A549 (cell line): ENCODE results near the gene BMERB1. TPM values are rescaled to one million over a fixed set of nuclear protein-coding genes. Genes with fewer than 3 reads are reported as not detected.

Experiments
- CBX8 ChIP-seq: fragments of 200-600 bp; sonication (generic); IDR thresholded peaks from 2 replicates; pipeline ENCODE4 v1.6.1; 2016
- EHF ChIP-seq: fragments of 250-450 bp; sonication (Bioruptor Pico); IDR thresholded peaks from 2 replicates; pipeline ENCODE4 v1.5.0; 2020; ENCODE audit warnings: mild to moderate bottlenecking
- FOSL2 ChIP-seq, 2 experiments: fragments of 450-650 bp in 1 of 2; fragments of >200 bp in 1 of 2; sonication (Bioruptor Twin) in 1 of 2; formaldehyde crosslinking; IDR thresholded peaks; 2 replicates each; pipeline versions ENCODE4 v1.5.0 to v1.6.1; 2016 to 2020; ENCODE audit warnings: mild to moderate bottlenecking in 1 of 2, moderate library complexity in 1 of 2
- FOXS1 ChIP-seq: fragments of 250-450 bp; sonication (Bioruptor Pico); IDR thresholded peaks from 2 replicates; pipeline ENCODE4 v1.5.0; 2020; ENCODE audit warnings: mild to moderate bottlenecking, moderate library complexity
- HOXB13 ChIP-seq: fragments of 250-450 bp; sonication (Bioruptor Pico); IDR thresholded peaks from 2 replicates; pipeline ENCODE4 v1.5.0; 2020; ENCODE audit warnings: low read depth, mild to moderate bottlenecking, moderate library complexity
- MAFK ChIP-seq: fragments of 450-650 bp; IDR thresholded peaks from 2 replicates; pipeline ENCODE4 v1.6.1; 2014; ENCODE audit not compliant: partially characterized antibody
- MYC ChIP-seq: IDR thresholded peaks from 2 replicates; pipeline ENCODE4 v1.6.1; 2012; ENCODE audit warnings: mild to moderate bottlenecking, inconsistent platforms, low read length, improper control_type of control experiment, borderline replicate concordance
- NPAS2 ChIP-seq: fragments of 250-450 bp; sonication (Bioruptor Pico); IDR thresholded peaks from 2 replicates; pipeline ENCODE4 v1.8.0; 2022; ENCODE audit warnings: mild to moderate bottlenecking, moderate library complexity, borderline replicate concordance
- POLR2A ChIP-seq: IDR thresholded peaks from 2 replicates; pipeline ENCODE4 v1.6.1; 2012; ENCODE audit warnings: mild to moderate bottlenecking, low read length
- POLR2AphosphoS2 ChIP-seq: conservative IDR thresholded peaks from 2 replicates; pipeline ENCODE4 v1.6.1; 2012; ENCODE audit warnings: low read length, improper control_type of control experiment, inconsistent platforms
- RCOR1 ChIP-seq: fragments of 150-350 bp; IDR thresholded peaks from 2 replicates; pipeline ENCODE4 v1.6.1; 2014; ENCODE audit warnings: antibody characterized with exemption, low read length, low read depth
- SMC3 ChIP-seq: fragments of >200 bp; sonication (Bioruptor Twin); formaldehyde crosslinking; IDR thresholded peaks from 3 replicates; pipeline ENCODE4 v1.6.1; 2018; ENCODE audit warnings: inconsistent platforms
- ZFP36 ChIP-seq: fragments of 450-650 bp; IDR thresholded peaks from 2 replicates; pipeline ENCODE4 v1.6.1; 2014; ENCODE audit warnings: borderline replicate concordance; ENCODE audit not compliant: partially characterized antibody
- ZSCAN20 ChIP-seq: fragments of 250-450 bp; sonication (Bioruptor Pico); IDR thresholded peaks from 2 replicates; pipeline ENCODE4 v1.8.0; 2022; ENCODE audit warnings: mild to moderate bottlenecking, moderate library complexity
- polyA plus RNA-seq, 4 experiments: library from polyadenylated mRNA; depleted of rRNA in 3 of 4; stranded (reverse); fragments of >200 nt; fragmentation: RNase III in 1 of 4; extraction: RNeasy Plus Mini Kit Qiagen cat#74134 plus additional on column Dnase treatment in 1 of 4; gene quantifications; 2 replicates in 3 of 4; 3 replicates in 1 of 4; pipeline ENCODE4 v1.2.3, GENCODE V29; 2011 to 2017
- TF ChIP-seq, protein P1 (sequence below): IDR thresholded peaks from 2 replicates; pipeline ENCODE4 v1.6.1; 2012
- TF ChIP-seq, protein P2 (sequence below): fragments of 450-650 bp; IDR thresholded peaks from 2 replicates; pipeline ENCODE4 v1.6.1; 2014; ENCODE audit warnings: antibody characterized with exemption
- TF ChIP-seq, protein P3 (sequence below): fragments of 250-450 bp; sonication (Bioruptor Pico); IDR thresholded peaks from 2 replicates; pipeline ENCODE4 v1.5.0; 2020; ENCODE audit warnings: low read depth, mild to moderate bottlenecking, moderate library complexity
- TF ChIP-seq, protein P4 (sequence below): fragments of 200-600 bp; sonication (generic); IDR thresholded peaks from 2 replicates; pipeline ENCODE4 v1.6.1; 2016; ENCODE audit warnings: antibody characterized with exemption, mild to moderate bottlenecking, moderate library complexity
- TF ChIP-seq, protein P5 (sequence below): fragments of >200 bp; sonication (Bioruptor Twin); formaldehyde crosslinking; IDR thresholded peaks from 3 replicates; pipeline ENCODE4 v1.5.1; 2016

BMERB1 gene
- polyA plus RNA-seq, 2 of the 4 experiments (the other 2 are of a cell fraction): 44.7 to 48.9 TPM

DNA sequence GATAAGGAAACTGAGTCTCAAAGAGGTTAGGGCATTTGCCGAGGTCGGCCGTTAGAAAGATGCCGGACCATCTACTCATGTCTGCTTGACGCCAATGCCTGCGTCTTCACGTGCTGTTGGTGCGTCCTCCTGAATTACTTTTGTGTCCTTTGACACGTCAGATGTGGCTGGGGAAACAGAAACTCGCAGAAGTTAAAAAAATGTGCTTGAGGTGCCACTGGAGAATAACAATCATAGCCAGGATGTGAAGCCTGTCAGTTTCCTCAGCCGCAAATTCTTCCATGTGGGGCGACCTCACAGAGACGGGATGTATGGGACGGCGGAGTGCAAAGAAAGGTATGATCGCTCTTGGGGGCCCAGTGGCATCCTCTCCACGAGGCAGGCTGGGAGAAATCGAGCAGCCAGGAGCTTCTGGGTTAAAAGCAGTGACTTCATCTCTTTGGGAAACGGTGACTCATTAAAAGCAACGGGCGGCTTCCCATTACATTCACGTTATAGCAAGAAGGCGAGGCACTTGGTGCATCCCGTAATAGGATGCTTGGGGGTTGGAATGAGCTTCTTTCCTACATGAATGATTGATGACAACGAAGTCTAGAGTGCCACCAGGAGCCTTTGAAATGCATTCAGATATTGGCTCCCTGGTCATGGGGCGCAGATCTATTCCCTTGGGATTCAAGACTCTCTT lies 67.8 kb downstream of the BMERB1 start (continued):
- TF ChIP-seq, protein P1, sequence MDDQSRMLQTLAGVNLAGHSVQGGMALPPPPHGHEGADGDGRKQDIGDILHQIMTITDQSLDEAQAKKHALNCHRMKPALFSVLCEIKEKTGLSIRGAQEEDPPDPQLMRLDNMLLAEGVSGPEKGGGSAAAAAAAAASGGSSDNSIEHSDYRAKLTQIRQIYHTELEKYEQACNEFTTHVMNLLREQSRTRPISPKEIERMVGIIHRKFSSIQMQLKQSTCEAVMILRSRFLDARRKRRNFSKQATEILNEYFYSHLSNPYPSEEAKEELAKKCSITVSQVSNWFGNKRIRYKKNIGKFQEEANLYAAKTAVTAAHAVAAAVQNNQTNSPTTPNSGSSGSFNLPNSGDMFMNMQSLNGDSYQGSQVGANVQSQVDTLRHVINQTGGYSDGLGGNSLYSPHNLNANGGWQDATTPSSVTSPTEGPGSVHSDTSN: no peak; the same call in 1 of the 2 replicates
- TF ChIP-seq FOSL2 (IDR thresholded peaks at IDR 0.05) (peak; percentile 78), FOSL2 (CRISPR knock-in tag; IDR thresholded peaks at IDR 0.05) (peak; percentile 97), POLR2AphosphoS2 (no peak), FOXS1 (no peak), MYC (peak; percentile 73; the same call in 1 of the 2 replicates), RCOR1 (no peak), SMC3 (peak; percentile 34; the same call in 1 of the 3 replicates), CBX8 (no peak), HOXB13 (CRISPR knock-in tag) (peak; percentile 74; the same call in 1 of the 2 replicates), NPAS2 (CRISPR knock-in tag) (no peak), MAFK (peak; percentile 26), POLR2A (no peak), ZSCAN20 (CRISPR knock-in tag) (peak; percentile 13; the same call in 1 of the 2 replicates), ZFP36 (no peak), EHF (CRISPR knock-in tag) (peak; percentile 81; the same call in 1 of the 2 replicates)
- TF ChIP-seq, protein P2, sequence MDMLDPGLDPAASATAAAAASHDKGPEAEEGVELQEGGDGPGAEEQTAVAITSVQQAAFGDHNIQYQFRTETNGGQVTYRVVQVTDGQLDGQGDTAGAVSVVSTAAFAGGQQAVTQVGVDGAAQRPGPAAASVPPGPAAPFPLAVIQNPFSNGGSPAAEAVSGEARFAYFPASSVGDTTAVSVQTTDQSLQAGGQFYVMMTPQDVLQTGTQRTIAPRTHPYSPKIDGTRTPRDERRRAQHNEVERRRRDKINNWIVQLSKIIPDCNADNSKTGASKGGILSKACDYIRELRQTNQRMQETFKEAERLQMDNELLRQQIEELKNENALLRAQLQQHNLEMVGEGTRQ: peak; percentile 2; the same call in 1 of the 2 replicates
- TF ChIP-seq, protein P3, sequence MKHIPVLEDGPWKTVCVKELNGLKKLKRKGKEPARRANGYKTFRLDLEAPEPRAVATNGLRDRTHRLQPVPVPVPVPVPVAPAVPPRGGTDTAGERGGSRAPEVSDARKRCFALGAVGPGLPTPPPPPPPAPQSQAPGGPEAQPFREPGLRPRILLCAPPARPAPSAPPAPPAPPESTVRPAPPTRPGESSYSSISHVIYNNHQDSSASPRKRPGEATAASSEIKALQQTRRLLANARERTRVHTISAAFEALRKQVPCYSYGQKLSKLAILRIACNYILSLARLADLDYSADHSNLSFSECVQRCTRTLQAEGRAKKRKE (CRISPR knock-in tag): peak; percentile 94
- TF ChIP-seq, protein P4, sequence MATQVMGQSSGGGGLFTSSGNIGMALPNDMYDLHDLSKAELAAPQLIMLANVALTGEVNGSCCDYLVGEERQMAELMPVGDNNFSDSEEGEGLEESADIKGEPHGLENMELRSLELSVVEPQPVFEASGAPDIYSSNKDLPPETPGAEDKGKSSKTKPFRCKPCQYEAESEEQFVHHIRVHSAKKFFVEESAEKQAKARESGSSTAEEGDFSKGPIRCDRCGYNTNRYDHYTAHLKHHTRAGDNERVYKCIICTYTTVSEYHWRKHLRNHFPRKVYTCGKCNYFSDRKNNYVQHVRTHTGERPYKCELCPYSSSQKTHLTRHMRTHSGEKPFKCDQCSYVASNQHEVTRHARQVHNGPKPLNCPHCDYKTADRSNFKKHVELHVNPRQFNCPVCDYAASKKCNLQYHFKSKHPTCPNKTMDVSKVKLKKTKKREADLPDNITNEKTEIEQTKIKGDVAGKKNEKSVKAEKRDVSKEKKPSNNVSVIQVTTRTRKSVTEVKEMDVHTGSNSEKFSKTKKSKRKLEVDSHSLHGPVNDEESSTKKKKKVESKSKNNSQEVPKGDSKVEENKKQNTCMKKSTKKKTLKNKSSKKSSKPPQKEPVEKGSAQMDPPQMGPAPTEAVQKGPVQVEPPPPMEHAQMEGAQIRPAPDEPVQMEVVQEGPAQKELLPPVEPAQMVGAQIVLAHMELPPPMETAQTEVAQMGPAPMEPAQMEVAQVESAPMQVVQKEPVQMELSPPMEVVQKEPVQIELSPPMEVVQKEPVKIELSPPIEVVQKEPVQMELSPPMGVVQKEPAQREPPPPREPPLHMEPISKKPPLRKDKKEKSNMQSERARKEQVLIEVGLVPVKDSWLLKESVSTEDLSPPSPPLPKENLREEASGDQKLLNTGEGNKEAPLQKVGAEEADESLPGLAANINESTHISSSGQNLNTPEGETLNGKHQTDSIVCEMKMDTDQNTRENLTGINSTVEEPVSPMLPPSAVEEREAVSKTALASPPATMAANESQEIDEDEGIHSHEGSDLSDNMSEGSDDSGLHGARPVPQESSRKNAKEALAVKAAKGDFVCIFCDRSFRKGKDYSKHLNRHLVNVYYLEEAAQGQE: no peak
- TF ChIP-seq, protein P5, sequence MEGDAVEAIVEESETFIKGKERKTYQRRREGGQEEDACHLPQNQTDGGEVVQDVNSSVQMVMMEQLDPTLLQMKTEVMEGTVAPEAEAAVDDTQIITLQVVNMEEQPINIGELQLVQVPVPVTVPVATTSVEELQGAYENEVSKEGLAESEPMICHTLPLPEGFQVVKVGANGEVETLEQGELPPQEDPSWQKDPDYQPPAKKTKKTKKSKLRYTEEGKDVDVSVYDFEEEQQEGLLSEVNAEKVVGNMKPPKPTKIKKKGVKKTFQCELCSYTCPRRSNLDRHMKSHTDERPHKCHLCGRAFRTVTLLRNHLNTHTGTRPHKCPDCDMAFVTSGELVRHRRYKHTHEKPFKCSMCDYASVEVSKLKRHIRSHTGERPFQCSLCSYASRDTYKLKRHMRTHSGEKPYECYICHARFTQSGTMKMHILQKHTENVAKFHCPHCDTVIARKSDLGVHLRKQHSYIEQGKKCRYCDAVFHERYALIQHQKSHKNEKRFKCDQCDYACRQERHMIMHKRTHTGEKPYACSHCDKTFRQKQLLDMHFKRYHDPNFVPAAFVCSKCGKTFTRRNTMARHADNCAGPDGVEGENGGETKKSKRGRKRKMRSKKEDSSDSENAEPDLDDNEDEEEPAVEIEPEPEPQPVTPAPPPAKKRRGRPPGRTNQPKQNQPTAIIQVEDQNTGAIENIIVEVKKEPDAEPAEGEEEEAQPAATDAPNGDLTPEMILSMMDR: no peak
- TF ChIP-seq, all 56 proteins: peak for 20
